Ascending aorta (tissue), 2 donors: Measurements from ENCODE around the gene ADGRV1. TPM values are rescaled to one million over a fixed set of nuclear protein-coding genes. Genes with fewer than 3 reads are reported as not detected.
"Not testable (repeated sequence)": the region's sequence is repeated elsewhere in the genome, so short reads cannot be mapped to it uniquely, and the experiment has no call there.

ENCODE experiments used
- DNase-seq, 2 donors: peaks; one replicate each; pipeline ENCODE4 v3.0.0-alpha.2; 2019; ENCODE audit warnings: low spot score in 2 of 2
- H3K27ac ChIP-seq, 2 donors: fragments of 200-600 bp; sonication (generic); one replicate each; pipeline ENCODE4 v1.5.1; 2016 to 2017; ENCODE audit warnings: mild to moderate bottlenecking in 1 of 2
- H3K27me3 ChIP-seq: fragments of 200-600 bp; sonication (generic); one replicate; pipeline ENCODE4 v1.5.1; 2017
- H3K36me3 ChIP-seq, 2 donors: fragments of 200-600 bp; sonication (generic); one replicate each; pipeline ENCODE4 v1.5.1; 2016
- H3K4me1 ChIP-seq, 2 donors: fragments of 200-600 bp; sonication (generic); one replicate each; pipeline ENCODE4 v1.5.1; 2016 to 2017; ENCODE audit warnings: mild to moderate bottlenecking in 1 of 2
- H3K4me3 ChIP-seq, 2 donors: fragments of 200-600 bp; sonication (generic); one replicate each; pipeline ENCODE4 v1.5.1; 2016 to 2017; ENCODE audit warnings: mild to moderate bottlenecking in 1 of 2
- H3K9me3 ChIP-seq, 2 donors: fragments of 200-600 bp; sonication (generic); one replicate each; pipeline ENCODE4 v1.5.1; 2016
- CTCF ChIP-seq, 3 experiments: fragments of 200-600 bp in 2 of 3; fragments of 450-650 bp in 1 of 3; sonication (generic) in 2 of 3; IDR thresholded peaks; one replicate each; pipeline ENCODE4 v1.5.1; 2016 to 2019; ENCODE audit warnings: antibody characterized with exemption in 3 of 3, mild to moderate bottlenecking in 1 of 3, moderate library complexity in 1 of 3
- intact Hi-C: fragments of 100-400 bp; cut with DNase I; formaldehyde crosslinking; loops from one replicate; pipeline ENCODE4 v1.15.1; 2023
- total RNA-seq: library from RNA; depleted of rRNA; stranded (reverse); fragments of >200 nt; gene quantifications from one replicate; pipeline ENCODE4 v1.1.0, GENCODE V29; 2016

Gene ADGRV1
- total RNA-seq, 1 donor from 2014 or later: 6.9 TPM

DNA sequence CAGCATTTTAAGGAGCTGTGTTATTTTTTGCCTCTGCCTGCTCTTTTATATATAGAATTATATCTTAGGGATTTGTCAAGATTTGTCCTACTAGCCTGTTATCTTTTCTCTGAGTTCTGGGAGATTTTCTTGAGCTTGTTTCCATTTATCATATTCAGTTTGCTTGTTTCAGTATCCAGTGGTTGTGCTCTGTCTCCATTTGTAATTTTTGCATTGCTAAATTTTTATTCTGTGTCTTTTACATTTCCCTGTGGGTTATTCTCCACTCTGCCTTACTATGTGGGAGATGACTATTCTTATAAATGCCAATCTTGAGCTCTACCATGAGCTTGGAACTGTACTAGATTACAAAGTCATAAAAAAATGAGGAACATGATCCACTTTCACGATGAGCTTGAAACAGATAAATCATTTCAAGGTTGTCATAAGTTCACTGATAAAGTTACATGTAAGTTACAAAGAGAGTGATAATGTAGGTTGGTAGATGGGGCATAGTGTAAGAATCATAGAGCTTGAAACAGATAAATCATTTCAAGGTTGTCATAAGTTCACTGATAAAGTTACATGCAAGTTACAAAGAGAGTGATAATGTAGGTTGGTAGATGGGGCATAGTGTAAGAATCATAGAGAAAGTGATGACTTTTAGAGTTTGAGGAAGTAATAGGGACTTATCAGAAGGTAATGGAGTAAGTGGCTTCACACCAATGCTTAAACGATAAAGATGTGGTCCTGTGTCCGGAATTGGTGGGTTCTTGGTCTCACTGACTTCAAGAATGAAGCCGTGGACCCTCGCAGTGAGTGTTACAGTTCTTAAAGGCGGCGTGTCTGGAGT is 287.3 kb downstream of the ADGRV1 start:
- DNase-seq: no peak
- no peak for TF ChIP-seq CTCF (IDR thresholded peaks at IDR 0.05)
- Histone ChIP-seq H3K27me3 (no peaks in the 10 kb centered on the region), H3K4me3 (no peak overlapping the region), H3K4me1 (no peaks in the 10 kb centered on the region), H3K27ac (no peak overlapping the region), H3K36me3 (no peaks in the 10 kb centered on the region), H3K9me3 (no peaks in the 10 kb centered on the region)
- intact Hi-C loops: no loop called here

GRCh38 chr5:90847606-90848005 is 289.0 kb downstream of the ADGRV1 start:
- H3K27ac ChIP-seq, H3K4me3 ChIP-seq, DNase-seq, intact Hi-C loops, H3K9me3 ChIP-seq, H3K4me1 ChIP-seq, H3K27me3 ChIP-seq, H3K36me3 ChIP-seq: not testable (repeated sequence)

DNA sequence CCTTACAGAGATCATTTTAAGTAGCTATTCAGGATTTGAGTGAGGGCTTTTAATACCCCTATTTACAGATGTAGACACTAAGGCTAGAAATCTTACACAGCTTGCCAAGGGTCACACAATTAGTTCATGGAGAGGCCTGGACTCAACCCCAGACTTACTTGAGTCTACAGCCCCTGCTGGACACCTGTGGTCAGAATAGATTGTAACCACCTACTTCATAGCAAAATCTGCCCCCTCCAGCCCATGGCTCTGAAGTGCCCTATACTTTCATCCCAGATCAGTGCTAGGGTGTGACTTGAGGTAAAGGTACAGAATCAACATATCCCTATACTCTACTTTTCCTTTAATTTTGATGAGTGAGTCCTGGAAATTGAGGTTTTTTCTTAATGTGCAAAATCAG is 291.3 kb downstream of the ADGRV1 start:
- Histone ChIP-seq H3K9me3 (no peaks in the 10 kb centered on the region), H3K27me3 (no peaks in the 10 kb centered on the region), H3K27ac (no peak overlapping the region), H3K4me3 (no peak overlapping the region), H3K36me3 (no peaks in the 10 kb centered on the region), H3K4me1 (no peaks in the 10 kb centered on the region)
- intact Hi-C loops: no loop called here
- no peak for DNase-seq
- no peak for TF ChIP-seq CTCF (IDR thresholded peaks at IDR 0.05)

GRCh38 chr5:90852531-90852930 is 293.9 kb downstream of the ADGRV1 start:
- H3K4me1 ChIP-seq: no peaks in the 10 kb centered on the region
- H3K9me3 ChIP-seq: no peaks in the 10 kb centered on the region
- TF ChIP-seq CTCF (IDR thresholded peaks at IDR 0.05): no peak
- H3K27me3 ChIP-seq: no peaks in the 10 kb centered on the region
- H3K27ac ChIP-seq: no peak overlapping the region
- H3K36me3 ChIP-seq: no peaks in the 10 kb centered on the region
- no peak overlapping the region for H3K4me3 ChIP-seq
- no peak for DNase-seq
- intact Hi-C loops: no loop called here

DNA sequence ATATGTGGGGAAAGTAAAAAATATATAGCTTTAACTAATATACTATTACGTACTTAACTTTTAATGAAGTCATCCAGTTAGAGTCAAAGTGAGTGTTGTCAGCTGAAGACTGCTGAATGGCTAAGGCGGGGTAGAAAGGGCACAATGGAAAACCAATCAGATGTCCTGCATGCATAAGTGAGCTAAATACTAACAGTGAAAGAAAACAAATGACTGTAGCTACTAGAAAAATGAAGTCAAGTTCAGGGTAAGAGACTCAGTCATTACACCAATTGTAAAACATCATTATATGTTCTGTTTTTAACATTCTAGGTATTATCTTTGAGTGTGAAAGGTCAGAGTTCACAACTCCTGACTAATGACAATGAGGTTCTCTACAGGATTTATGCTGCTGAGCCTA is 295.2 kb downstream of the ADGRV1 start:
- H3K4me1 ChIP-seq: no peaks in the 10 kb centered on the region
- intact Hi-C loops: no loop called here
- no peaks in the 10 kb centered on the region for H3K9me3 ChIP-seq
- H3K36me3 ChIP-seq: no peaks in the 10 kb centered on the region
- H3K4me3 ChIP-seq: no peak overlapping the region
- no peak for TF ChIP-seq CTCF (IDR thresholded peaks at IDR 0.05)
- H3K27me3 ChIP-seq: no peaks in the 10 kb centered on the region
- no peak overlapping the region for H3K27ac ChIP-seq
- no peak for DNase-seq

DNA sequence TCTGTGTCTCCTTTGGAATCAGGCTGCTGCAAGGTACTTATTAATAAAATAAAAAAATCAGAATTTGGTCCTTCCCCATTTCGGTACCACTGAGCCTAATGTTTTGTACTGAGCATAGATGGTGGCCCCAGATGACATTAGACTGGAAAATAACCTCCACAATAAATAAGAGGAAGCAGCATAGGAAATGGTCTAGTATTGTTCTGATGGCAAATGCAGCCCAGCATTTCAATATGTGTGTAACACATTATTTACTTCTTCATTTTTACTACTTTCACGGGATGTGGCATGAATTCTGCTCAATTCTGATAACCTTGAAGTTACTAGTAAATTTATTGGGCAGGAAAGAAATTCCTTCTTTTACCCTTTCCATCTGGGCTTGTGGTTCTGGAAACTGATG is 295.6 kb downstream of the ADGRV1 start:
- Histone ChIP-seq H3K9me3 (no peaks in the 10 kb centered on the region), H3K27me3 (no peaks in the 10 kb centered on the region), H3K4me3 (no peak overlapping the region), H3K4me1 (no peaks in the 10 kb centered on the region), H3K27ac (no peak overlapping the region), H3K36me3 (no peaks in the 10 kb centered on the region)
- TF ChIP-seq CTCF (IDR thresholded peaks at IDR 0.05): no peak
- no peak for DNase-seq
- intact Hi-C loops: no loop called here
